Measurements from ENCODE around the gene SNTG2.

- TF ChIP-seq CTCF (IDR thresholded peaks at IDR 0.05 in 8 of 11, conservative IDR thresholded peaks at IDR 0.05 in 3 of 11) (no peak), POLR2A (IDR thresholded peaks at IDR 0.05) (no peak)
Observed at GRCh38 chr2:1306014-1306686, 355.5 kb downstream of the SNTG2 start.

Data from spleen (tissue), 7 donors.